Measurements from ENCODE around the gene AKR1C1.
"Not testable (repeated sequence)": the region's sequence is repeated elsewhere in the genome, so short reads cannot be mapped to it uniquely, and the experiment has no call there.

AKR1C1 gene

DNA sequence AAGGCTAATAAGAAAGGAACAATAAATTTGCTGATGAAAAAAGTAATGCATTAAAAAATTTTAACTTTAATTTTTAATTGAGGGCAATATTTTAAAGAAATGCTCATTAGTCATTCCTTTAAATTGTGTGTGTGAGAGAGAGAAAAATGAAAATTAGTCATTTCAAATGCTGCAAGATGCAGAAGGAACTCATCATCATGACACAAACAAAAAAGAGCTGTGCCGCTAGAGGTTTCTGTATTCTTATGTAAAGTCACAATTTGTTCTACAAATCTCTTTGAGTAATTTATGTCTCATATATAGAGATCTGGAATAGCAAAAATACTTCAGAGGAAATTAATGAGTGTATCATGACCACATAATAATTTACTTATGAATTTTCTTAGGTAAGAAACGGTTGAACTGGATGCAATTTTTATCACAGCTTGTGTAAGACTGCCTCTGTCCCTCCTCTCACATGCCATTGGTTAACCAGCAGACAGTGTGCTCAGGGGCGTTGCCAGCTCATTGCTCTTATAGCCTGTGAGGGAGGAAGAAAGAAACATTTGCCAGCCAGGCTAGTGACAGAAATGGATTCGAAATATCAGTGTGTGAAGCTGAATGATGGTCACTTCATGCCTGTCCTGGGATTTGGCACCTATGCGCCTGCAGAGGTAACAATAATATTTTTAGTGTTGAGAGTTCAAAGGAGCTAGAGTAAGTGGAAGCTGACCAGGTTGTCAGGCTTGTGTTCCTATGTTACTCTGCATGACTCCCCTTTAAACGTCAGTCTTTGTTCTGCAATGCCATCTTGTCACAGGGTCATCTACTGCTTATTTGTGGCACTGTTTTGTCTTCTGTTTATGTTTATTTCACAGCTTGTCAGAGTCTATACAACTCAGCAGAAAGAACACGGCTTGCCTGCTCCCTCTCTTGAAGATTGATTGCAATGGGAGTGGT, at the start of gene AKR1C1:
Gene AKR1C1 (plus strand): TSS at position 540 of the 939 bp plus-strand sequence. CDS start 30 bp downstream, at position 570.
- H3K27ac ChIP-seq = not testable (repeated sequence)

DNA sequence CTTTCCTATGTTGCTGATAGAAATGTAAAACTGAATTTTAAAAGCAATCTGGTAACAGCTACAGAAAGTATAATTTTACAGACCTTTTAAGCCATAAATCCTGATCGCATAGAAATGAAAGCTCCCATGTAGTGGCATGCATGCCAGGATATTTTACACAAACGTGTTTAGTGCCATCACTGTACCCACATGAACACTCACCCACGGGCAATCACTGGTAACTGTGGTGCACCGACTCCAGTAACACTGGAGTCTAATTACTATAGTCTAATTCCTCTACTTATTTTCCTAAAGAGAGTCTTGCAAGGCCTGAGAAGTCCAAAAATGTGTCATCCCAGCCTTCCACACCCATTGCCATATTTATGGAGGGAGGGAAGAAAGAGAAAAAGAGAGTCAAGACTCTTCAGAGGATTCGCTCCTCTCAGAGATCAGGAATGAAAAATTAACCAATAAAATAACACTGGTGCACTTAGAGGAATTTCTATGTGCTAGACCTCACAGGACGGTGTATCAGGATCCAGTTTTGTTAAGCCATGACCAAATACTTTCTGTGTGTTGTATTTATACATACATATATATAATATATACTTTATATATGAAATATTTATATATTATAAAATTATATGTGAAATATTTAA, 48.9 kb upstream of the AKR1C1 start:
- TF ChIP-seq CTCF (conservative IDR thresholded peaks at IDR 0.05) = no peak
- TF ChIP-seq ZFX (IDR thresholded peaks at IDR 0.05) = no peak
- no peak overlapping the region for H3K27ac ChIP-seq

- TF ChIP-seq CTCF (conservative IDR thresholded peaks at IDR 0.05) (no peak), ZFX (IDR thresholded peaks at IDR 0.05) (no peak)
- H3K27ac ChIP-seq = no peak overlapping the region
These were observed 47.0 kb upstream of the AKR1C1 start for GRCh38 chr10:4916086-4916716.

DNA sequence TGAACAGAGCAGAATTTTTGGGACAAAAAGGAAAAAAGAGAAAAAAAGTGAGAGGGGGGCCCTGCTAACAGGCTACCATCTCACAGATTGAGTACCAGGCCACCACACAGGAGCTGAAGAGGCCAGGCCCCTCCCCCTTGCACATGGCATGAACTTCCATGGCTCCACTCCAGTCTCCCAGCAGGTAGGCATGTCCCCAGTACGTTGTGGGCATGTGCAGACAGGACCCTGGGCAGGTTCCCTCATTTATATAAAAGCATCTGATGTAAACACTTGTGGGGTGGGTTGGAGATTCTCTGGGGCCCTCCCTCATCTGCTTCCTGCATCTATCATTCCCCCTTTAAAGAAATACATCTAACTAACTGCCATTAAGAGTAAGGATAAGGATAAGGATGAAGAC, 45.0 kb upstream of the AKR1C1 start:
- TF ChIP-seq CTCF (conservative IDR thresholded peaks at IDR 0.05) (no peak), ZFX (IDR thresholded peaks at IDR 0.05) (no peak)
- H3K27ac ChIP-seq = no peak overlapping the region

GRCh38 chr10:4924482-4924881, 38.7 kb upstream of the AKR1C1 start:
- not testable (repeated sequence) for H3K27ac ChIP-seq

GRCh38 chr10:4926400-4926799, 36.8 kb upstream of the AKR1C1 start:
- H3K27ac ChIP-seq = no peak overlapping the region
- TF ChIP-seq CTCF (conservative IDR thresholded peaks at IDR 0.05) (no peak), ZFX (IDR thresholded peaks at IDR 0.05) (no peak)

- no peak for TF ChIP-seq CTCF (conservative IDR thresholded peaks at IDR 0.05)
- no peak for TF ChIP-seq ZFX (IDR thresholded peaks at IDR 0.05)
- H3K27ac ChIP-seq = no peak overlapping the region
These were observed 31.6 kb upstream of the AKR1C1 start for GRCh38 chr10:4931587-4931986.

DNA sequence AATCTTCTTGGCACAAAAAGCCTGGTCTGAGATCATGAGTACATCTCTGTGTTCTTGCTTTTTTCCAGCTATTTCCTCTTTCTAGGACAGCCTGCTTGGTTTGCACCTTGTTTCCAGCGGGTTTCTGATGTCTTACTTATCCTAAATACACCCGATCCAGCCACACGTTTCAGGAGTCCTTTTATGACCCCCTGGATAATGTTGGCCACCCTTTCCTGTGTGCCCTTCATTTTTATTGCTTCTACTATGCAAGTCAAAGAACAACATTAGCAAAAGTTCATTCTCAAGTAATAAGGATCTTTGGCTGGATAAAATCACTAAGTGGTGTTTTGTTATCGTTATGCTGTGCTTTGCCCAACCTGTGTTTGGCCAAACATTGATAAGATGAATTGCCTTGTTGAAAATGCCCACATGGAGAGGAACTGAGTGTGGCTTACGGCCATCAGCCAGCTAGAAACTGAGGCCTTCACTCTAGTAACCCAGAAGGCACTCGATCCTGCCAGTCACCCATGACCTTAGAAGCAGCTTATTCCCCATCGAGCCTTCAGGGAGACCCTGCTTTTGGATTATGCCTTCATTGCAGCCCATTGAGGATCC, 28.7 kb upstream of the AKR1C1 start:
- no peak overlapping the region for H3K27ac ChIP-seq
- TF ChIP-seq ZFX (IDR thresholded peaks at IDR 0.05) (no peak), CTCF (conservative IDR thresholded peaks at IDR 0.05) (no peak)
